Prostate gland (tissue), 2 donors: Measurements from ENCODE around the gene TBX4.

ENCODE experiments used
- POLR2A ChIP-seq: fragments of 450-650 bp; IDR thresholded peaks from one replicate; pipeline ENCODE4 v1.6.1; 2016; ENCODE audit warnings: antibody characterized with exemption, mild to moderate bottlenecking
- TF ChIP-seq, protein P1 (sequence below), 4 experiments: fragments of 200-600 bp in 2 of 4; fragments of 450-650 bp in 2 of 4; sonication (generic) in 2 of 4; IDR thresholded peaks; 1 replicate in 3 of 4; 2 replicates in 1 of 4; pipeline ENCODE4 v1.5.1; 2016 to 2019; ENCODE audit warnings: antibody characterized with exemption in 4 of 4, mild to moderate bottlenecking in 2 of 4, moderate library complexity in 2 of 4

DNA sequence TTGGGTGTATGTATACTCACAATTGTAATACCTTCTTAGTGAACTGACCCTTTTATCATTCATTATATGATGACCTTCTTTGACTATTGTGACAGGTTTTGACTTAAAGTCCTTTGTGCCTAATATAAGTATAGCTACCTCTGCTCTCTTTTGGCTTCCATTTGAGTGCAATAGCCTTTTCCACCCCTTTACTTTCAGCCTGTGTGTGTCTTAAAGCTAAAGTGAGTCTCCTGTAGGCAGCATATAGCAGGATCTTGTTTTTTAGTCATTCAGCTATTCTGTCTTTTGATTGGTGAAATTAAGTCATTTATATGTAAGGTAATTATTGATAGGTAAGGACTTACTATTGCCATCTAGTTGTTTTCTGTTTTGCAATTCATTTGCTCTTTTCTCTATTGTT is 15.9 kb upstream of the TBX4 start:
- TF ChIP-seq, protein P1, sequence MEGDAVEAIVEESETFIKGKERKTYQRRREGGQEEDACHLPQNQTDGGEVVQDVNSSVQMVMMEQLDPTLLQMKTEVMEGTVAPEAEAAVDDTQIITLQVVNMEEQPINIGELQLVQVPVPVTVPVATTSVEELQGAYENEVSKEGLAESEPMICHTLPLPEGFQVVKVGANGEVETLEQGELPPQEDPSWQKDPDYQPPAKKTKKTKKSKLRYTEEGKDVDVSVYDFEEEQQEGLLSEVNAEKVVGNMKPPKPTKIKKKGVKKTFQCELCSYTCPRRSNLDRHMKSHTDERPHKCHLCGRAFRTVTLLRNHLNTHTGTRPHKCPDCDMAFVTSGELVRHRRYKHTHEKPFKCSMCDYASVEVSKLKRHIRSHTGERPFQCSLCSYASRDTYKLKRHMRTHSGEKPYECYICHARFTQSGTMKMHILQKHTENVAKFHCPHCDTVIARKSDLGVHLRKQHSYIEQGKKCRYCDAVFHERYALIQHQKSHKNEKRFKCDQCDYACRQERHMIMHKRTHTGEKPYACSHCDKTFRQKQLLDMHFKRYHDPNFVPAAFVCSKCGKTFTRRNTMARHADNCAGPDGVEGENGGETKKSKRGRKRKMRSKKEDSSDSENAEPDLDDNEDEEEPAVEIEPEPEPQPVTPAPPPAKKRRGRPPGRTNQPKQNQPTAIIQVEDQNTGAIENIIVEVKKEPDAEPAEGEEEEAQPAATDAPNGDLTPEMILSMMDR (IDR thresholded peaks at IDR 0.05): no peak
- TF ChIP-seq POLR2A: no peak
